Measurements from ENCODE around the gene METAP1. TPM values are rescaled to one million over a fixed set of nuclear protein-coding genes. Genes with fewer than 3 reads are reported as not detected.

METAP1 gene
- total and polyA plus RNA-seq, 10 donors, result 22.0 to 34.7 (median 29.8) TPM

- H3K4me1 ChIP-seq, result peaks cover 4 to 45% (median 16%) of the 10 kb centered on the region in 6 donors
- peaks cover 0 to 12% (median 0%) of the 10 kb centered on the region in 6 donors for H3K36me3 ChIP-seq
- 83 to 98% (median 92%) methylated on average over 2 of the region's 2 CpGs for WGBS, 5 donors
- no peak overlapping the region for H3K27ac ChIP-seq
- H3K4me3 ChIP-seq, result no peak overlapping the region
- intact Hi-C loops (cut with DNase I; ENCODE audit: low total_unique reads), result no loop called here
- no peaks in the 10 kb centered on the region for H3K9me3 ChIP-seq
- H3K27me3 ChIP-seq (replicated peaks in 1 of 7), result no peaks in the 10 kb centered on the region
- DNase-seq, result no peak
- TF ChIP-seq POLR2AphosphoS5 (IDR thresholded peaks at IDR 0.05) (no peak), CTCF (IDR thresholded peaks at IDR 0.05 in 8 of 11, conservative IDR thresholded peaks at IDR 0.05 in 3 of 11) (no peak), POLR2A (IDR thresholded peaks at IDR 0.05) (no peak)
These were observed 31.8 kb downstream of the METAP1 start for GRCh38 chr4:99027304-99027703.

- intact Hi-C loops (cut with DNase I; ENCODE audit: low total_unique reads), result no loop called here
- Histone ChIP-seq H3K4me1 (peaks cover 4 to 45% (median 16%) of the 10 kb centered on the region in 6 donors), H3K27ac (no peak overlapping the region), H3K9me3 (no peaks in the 10 kb centered on the region), H3K27me3 (replicated peaks in 1 of 7) (no peaks in the 10 kb centered on the region), H3K4me3 (no peak overlapping the region), H3K36me3 (peaks cover 0 to 14% (median 0%) of the 10 kb centered on the region in 6 donors)
- DNase-seq, result no peak
- TF ChIP-seq POLR2AphosphoS5 (IDR thresholded peaks at IDR 0.05), result no peak
- TF ChIP-seq CTCF (IDR thresholded peaks at IDR 0.05 in 8 of 11, conservative IDR thresholded peaks at IDR 0.05 in 3 of 11), result no peak
- TF ChIP-seq POLR2A (IDR thresholded peaks at IDR 0.05), result no peak
These were observed 32.7 kb downstream of the METAP1 start for GRCh38 chr4:99028187-99028586.

DNA sequence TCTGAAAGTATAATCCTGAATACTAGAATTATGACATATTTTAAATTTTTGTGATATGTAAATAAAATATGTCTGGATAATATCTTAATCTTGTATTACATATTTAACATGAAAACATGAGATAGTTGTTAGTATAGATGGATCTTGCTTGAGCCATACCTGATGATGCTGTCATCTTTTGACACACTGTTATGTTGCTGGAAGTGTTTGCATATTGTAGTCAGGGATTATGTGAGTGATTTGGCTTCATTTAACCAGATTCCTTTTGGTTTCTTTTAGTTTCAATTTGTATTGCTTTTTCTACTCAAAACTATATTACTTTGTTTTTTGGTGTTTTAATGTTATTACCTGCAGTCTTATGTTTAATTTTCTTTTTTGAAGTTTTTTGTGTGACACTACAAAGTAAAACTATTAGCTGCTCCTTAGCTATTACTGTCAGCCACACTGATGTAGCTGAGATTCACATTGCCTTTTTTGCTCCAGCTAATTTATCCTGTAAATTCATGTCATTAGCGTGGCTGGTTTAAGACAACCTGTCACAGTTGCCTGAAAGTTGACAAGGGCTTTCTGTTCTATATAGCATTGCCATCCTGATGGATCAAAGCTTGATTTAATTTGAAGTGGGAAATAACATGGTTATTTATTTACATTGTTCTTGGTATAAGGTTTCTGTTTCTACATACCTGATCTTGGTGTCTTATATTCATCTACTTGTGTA lies 33.7 kb downstream of the METAP1 start:
- TF ChIP-seq POLR2AphosphoS5 (IDR thresholded peaks at IDR 0.05) (no peak), CTCF (IDR thresholded peaks at IDR 0.05 in 8 of 11, conservative IDR thresholded peaks at IDR 0.05 in 3 of 11) (no peak), POLR2A (IDR thresholded peaks at IDR 0.05) (no peak)
- intact Hi-C loops (cut with DNase I; ENCODE audit: low total_unique reads), result no loop called here
- 0 to 95% (median 75%) methylated on average over 1 of the region's 1 CpG for WGBS, 5 donors
- H3K27ac ChIP-seq, result no peak overlapping the region
- peaks cover 0 to 16% (median 0%) of the 10 kb centered on the region in 6 donors for H3K36me3 ChIP-seq
- H3K27me3 ChIP-seq (replicated peaks in 1 of 7), result no peaks in the 10 kb centered on the region
- no peak for DNase-seq
- no peaks in the 10 kb centered on the region for H3K9me3 ChIP-seq
- H3K4me3 ChIP-seq, result no peak overlapping the region
- H3K4me1 ChIP-seq, result peaks cover 4 to 45% (median 16%) of the 10 kb centered on the region in 6 donors

- 52 to 72% (median 66%) methylated on average over 3 of the region's 3 CpGs for WGBS, 5 donors
- intact Hi-C loops (cut with DNase I; ENCODE audit: low total_unique reads), result no loop called here
- no peak for DNase-seq
- TF ChIP-seq POLR2A (IDR thresholded peaks at IDR 0.05) (no peak), POLR2AphosphoS5 (IDR thresholded peaks at IDR 0.05) (no peak), CTCF (IDR thresholded peaks at IDR 0.05 in 8 of 11, conservative IDR thresholded peaks at IDR 0.05 in 3 of 11) (no peak)
- Histone ChIP-seq H3K9me3 (no peaks in the 10 kb centered on the region), H3K27me3 (replicated peaks in 1 of 7) (no peaks in the 10 kb centered on the region), H3K4me1 (peaks cover 4 to 45% (median 16%) of the 10 kb centered on the region in 6 donors), H3K27ac (no peak overlapping the region), H3K36me3 (peaks cover 0 to 23% (median 0%) of the 10 kb centered on the region in 6 donors), H3K4me3 (no peak overlapping the region)
These were observed 34.3 kb downstream of the METAP1 start for GRCh38 chr4:99029852-99030251.

All from spleen (tissue), 11 donors.